ENCODE results near the gene TIGD1. TPM values are rescaled to one million over a fixed set of nuclear protein-coding genes. Genes with fewer than 3 reads are reported as not detected.

Gene TIGD1
- total RNA-seq, 1 experiment from 2014 or later: 6.0 TPM

DNA sequence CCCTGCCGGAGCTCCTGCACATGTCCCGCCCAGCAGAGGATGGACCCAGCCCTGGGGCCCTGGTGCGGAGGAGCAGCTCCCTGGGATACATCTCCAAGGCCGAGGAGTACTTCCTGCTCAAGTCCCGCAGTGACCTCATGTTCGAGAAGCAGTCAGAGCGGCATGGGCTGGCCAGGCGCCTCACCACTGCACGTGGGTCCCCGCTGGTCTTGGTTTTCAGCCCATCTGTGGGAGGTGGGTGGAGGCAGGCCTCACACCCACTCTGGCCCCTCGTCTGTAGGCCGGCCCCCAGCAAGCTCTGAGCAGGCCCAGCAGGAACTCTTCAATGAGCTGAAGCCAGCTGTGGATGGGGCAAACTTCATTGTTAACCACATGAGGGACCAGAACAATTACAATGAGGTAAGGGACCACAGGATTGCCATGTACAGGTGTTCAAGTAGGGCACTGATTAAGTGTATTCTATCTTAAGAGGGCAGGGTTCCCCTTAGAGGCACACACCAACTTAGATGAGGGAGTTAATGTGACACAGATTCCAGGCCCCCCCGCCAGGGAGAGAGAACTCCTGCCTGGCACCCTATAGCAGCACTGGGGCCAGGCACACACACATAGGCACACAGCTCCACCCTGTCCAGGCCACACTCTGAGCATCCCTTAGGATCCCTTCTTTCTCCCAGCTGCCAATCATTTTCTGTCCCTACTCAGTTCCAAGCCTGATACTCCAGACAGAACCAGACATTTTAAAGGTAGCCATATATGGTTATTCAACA is 16.2 kb downstream of the TIGD1 start:
- Histone ChIP-seq H3K9me2 (ENCODE audit: insufficient read depth) (no peaks in the 10 kb centered on the region), H3K4me1 (ENCODE audit: control insufficient read depth in 1 of 2, insufficient read depth in 2 of 2, low read length in 2 of 2) (no peaks in the 10 kb centered on the region), H3K9ac (ENCODE audit: low read length) (no peak overlapping the region), H2AFZ (ENCODE audit: low read depth, low read length, poor library complexity, severe bottlenecking) (no peak overlapping the region), H3K4me2 (ENCODE audit: low read length) (no peak overlapping the region), H3K9me3 (ENCODE audit: control insufficient read depth in 1 of 2, insufficient read depth in 1 of 2, low read depth in 1 of 2, low read length in 2 of 2) (peaks cover 0 to 8% of the 10 kb centered on the region in 2 experiments; a peak in 3 of 4 replicates), H3K4me3 (replicated peaks in 1 of 2; ENCODE audit: low read depth in 1 of 2, low read length in 2 of 2) (no peak overlapping the region), H3K27me3 (ENCODE audit: insufficient read depth, low read length) (no peaks in the 10 kb centered on the region), H3K27ac (ENCODE audit: low read depth, low read length) (no peak overlapping the region), H3K79me2 (ENCODE audit: insufficient read depth, low read length) (no peaks in the 10 kb centered on the region), H4K20me1 (ENCODE audit: insufficient read depth) (no peaks in the 10 kb centered on the region), H3K36me3 (ENCODE audit: control insufficient read depth in 1 of 2, insufficient read depth in 2 of 2, low read length in 2 of 2) (no peaks in the 10 kb centered on the region)
- RAD21 ChIA-PET (ENCODE audit: low non-redundant PET in 1 of 2, low total read pairs in 2 of 2, uncharacterized antibody in 2 of 2, unreplicated experiment in 2 of 2): no interaction called here
- POLR2A ChIA-PET: no interaction called here
- DNase-seq (ENCODE audit: low read depth, low spot score) (no peak), ATAC-seq (no peak)
- no TSS peak for BruUV-seq (replicated peaks)
- intact Hi-C loops (cut with micrococcal nuclease): no loop called here
- TF ChIP-seq FOSL1 (IDR thresholded peaks at IDR 0.05; ENCODE audit: low read depth) (no peak), CBX3 (IDR thresholded peaks at IDR 0.05; ENCODE audit: low read depth) (no peak), POLR2A (IDR thresholded peaks at IDR 0.05; ENCODE audit: borderline replicate concordance, extremely low read depth, insufficient read depth, insufficient read length) (no peak), YY1 (IDR thresholded peaks at IDR 0.05; ENCODE audit: extremely low read depth, insufficient replicate concordance, low read depth, low read length) (no peak), EZH2 (IDR thresholded peaks at IDR 0.05) (no peak), EGR1 (IDR thresholded peaks at IDR 0.05; ENCODE audit: low read depth) (no peak), RAD21 (IDR thresholded peaks at IDR 0.05; ENCODE audit: low read depth) (no peak), SIN3A (IDR thresholded peaks at IDR 0.05; ENCODE audit: low read depth) (no peak), JUND (IDR thresholded peaks at IDR 0.05) (no peak), EZH2phosphoT487 (IDR thresholded peaks at IDR 0.05; ENCODE audit: borderline replicate concordance) (no peak), CEBPB (IDR thresholded peaks at IDR 0.05; ENCODE audit: low read depth) (no peak), ELF1 (IDR thresholded peaks at IDR 0.05; ENCODE audit: borderline replicate concordance, low read depth) (no peak), POLR2AphosphoS5 (IDR thresholded peaks at IDR 0.05; ENCODE audit: low read depth, low read length) (no peak), ZNF274 (IDR thresholded peaks at IDR 0.05; ENCODE audit: low read depth, low read length) (no peak), SP1 (IDR thresholded peaks at IDR 0.05; ENCODE audit: low read depth) (no peak), TCF7L2 (IDR thresholded peaks at IDR 0.05; ENCODE audit: borderline replicate concordance, extremely low read depth, insufficient read depth, insufficient read length) (no peak)
- TF ChIP-seq, protein P1, sequence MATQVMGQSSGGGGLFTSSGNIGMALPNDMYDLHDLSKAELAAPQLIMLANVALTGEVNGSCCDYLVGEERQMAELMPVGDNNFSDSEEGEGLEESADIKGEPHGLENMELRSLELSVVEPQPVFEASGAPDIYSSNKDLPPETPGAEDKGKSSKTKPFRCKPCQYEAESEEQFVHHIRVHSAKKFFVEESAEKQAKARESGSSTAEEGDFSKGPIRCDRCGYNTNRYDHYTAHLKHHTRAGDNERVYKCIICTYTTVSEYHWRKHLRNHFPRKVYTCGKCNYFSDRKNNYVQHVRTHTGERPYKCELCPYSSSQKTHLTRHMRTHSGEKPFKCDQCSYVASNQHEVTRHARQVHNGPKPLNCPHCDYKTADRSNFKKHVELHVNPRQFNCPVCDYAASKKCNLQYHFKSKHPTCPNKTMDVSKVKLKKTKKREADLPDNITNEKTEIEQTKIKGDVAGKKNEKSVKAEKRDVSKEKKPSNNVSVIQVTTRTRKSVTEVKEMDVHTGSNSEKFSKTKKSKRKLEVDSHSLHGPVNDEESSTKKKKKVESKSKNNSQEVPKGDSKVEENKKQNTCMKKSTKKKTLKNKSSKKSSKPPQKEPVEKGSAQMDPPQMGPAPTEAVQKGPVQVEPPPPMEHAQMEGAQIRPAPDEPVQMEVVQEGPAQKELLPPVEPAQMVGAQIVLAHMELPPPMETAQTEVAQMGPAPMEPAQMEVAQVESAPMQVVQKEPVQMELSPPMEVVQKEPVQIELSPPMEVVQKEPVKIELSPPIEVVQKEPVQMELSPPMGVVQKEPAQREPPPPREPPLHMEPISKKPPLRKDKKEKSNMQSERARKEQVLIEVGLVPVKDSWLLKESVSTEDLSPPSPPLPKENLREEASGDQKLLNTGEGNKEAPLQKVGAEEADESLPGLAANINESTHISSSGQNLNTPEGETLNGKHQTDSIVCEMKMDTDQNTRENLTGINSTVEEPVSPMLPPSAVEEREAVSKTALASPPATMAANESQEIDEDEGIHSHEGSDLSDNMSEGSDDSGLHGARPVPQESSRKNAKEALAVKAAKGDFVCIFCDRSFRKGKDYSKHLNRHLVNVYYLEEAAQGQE (IDR thresholded peaks at IDR 0.05; ENCODE audit: low read depth): no peak
- TF ChIP-seq, protein P2, sequence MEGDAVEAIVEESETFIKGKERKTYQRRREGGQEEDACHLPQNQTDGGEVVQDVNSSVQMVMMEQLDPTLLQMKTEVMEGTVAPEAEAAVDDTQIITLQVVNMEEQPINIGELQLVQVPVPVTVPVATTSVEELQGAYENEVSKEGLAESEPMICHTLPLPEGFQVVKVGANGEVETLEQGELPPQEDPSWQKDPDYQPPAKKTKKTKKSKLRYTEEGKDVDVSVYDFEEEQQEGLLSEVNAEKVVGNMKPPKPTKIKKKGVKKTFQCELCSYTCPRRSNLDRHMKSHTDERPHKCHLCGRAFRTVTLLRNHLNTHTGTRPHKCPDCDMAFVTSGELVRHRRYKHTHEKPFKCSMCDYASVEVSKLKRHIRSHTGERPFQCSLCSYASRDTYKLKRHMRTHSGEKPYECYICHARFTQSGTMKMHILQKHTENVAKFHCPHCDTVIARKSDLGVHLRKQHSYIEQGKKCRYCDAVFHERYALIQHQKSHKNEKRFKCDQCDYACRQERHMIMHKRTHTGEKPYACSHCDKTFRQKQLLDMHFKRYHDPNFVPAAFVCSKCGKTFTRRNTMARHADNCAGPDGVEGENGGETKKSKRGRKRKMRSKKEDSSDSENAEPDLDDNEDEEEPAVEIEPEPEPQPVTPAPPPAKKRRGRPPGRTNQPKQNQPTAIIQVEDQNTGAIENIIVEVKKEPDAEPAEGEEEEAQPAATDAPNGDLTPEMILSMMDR (IDR thresholded peaks at IDR 0.05 in 2 of 3, conservative IDR thresholded peaks at IDR 0.05 in 1 of 3; ENCODE audit: borderline replicate concordance in 1 of 3, insufficient read depth in 1 of 3, low read depth in 2 of 3, low read length in 2 of 3): no peak
- TF ChIP-seq, protein P3, sequence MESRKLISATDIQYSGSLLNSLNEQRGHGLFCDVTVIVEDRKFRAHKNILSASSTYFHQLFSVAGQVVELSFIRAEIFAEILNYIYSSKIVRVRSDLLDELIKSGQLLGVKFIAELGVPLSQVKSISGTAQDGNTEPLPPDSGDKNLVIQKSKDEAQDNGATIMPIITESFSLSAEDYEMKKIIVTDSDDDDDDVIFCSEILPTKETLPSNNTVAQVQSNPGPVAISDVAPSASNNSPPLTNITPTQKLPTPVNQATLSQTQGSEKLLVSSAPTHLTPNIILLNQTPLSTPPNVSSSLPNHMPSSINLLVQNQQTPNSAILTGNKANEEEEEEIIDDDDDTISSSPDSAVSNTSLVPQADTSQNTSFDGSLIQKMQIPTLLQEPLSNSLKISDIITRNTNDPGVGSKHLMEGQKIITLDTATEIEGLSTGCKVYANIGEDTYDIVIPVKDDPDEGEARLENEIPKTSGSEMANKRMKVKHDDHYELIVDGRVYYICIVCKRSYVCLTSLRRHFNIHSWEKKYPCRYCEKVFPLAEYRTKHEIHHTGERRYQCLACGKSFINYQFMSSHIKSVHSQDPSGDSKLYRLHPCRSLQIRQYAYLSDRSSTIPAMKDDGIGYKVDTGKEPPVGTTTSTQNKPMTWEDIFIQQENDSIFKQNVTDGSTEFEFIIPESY (IDR thresholded peaks at IDR 0.05; ENCODE audit: extremely low read depth, insufficient replicate concordance, low read length): no peak
- TF ChIP-seq, protein P4, sequence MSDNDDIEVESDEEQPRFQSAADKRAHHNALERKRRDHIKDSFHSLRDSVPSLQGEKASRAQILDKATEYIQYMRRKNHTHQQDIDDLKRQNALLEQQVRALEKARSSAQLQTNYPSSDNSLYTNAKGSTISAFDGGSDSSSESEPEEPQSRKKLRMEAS (IDR thresholded peaks at IDR 0.05): no peak
- CTCF ChIA-PET: no interaction called here
